ENCODE measurements around the gene COL18A1.

The COL18A1 gene

DNA sequence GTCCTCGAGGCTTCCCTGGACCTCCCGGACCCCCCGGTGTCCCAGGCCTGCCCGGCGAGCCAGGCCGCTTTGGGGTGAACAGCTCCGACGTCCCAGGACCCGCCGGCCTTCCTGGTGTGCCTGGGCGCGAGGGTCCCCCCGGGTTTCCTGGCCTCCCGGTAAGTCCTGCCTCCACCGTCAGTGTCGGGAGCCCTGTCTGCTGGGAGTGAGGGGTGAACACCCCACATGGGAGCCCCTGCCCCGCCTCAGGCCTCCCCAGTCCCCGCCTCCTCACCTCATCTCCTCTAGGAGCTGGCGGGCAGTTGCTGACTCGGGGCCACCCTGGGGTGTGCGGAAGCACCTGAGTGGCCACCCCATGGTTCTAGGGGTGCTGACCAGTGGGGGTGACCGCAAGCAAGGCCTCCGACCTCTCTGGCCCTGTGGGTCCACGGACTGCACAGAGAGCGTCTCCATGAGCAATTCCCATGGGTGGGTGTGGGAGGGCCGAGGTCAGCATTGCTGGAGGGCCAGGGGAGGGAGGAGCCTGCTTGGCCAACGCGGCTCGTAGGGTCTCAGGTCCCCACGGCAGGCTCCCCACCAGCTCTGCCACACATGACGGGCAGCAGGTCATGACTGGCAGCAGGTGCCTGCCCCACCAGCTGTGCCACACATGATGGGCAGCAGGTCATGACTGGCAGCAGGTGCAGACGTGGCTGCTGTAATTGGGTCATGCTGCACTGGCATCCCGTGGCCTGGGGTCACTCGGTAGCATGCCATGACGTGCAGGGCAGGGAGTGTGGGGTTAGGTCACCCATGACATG lies 75.9 kb downstream of the COL18A1 start:
- DNase-seq (ENCODE audit: low spot score) = no peak

DNA sequence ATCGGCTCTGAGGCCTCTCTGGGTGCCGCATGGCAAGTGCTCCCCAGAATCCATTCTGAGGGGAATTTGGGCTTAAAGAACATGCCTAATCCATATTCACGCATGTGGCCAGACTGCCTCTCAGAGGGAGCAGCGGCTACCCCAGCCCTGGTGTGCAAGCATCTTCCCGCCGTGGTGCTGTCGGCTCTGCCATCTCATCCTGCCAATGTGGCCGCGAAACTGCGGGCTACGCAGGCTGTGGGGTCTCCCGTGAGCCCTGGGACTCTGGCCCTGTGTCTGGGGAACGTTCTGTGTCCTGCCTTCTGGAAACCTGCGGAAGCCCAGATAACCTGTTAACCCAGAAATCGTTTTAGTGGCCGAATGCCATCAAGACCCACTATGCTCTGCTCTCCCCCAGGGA lies 76.6 kb downstream of the COL18A1 start:
- DNase-seq (ENCODE audit: low spot score) = no peak

DNA sequence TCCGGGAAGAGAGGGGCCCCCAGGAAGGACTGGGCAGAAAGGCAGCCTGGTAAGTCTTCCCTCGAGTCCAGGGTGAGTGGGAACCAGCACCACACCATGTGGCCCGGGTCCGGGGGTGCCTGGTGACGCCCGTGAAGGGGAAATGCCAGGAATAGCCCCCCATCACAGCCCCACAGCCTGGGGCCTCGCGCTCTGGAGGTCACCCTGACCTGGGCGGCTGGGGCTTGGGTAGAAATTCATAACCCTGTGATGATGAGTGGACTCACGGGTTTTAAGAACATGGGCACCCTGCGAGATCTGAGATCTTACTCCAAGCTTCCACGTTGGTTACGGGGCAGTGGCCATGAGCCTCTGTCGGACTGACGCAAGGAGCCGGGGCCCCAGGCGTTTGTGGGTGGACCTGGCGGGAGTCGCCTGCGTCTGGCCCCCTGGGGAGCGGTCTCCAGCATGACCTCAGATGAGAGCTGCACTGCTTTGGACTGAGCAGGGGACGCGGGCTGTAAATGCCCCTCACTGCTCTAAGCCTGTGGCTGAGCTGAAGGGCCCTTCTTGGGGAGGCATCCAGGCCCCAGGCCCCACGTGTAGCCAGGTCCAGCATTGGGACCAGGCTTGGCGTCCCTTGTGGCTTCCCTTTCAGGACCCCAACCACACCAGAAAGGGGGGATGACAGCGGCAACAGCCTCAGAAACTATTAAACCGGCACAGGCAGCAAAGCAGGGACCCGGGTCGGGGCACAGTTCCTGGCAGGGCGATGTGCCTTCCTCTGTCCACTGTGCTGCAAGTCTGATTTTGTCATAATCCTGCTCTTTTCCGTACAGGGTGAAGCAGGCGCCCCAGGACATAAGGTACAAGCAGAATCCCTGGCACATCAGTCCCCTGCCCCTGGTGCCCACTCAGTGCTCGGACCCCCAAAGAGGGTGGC lies 77.3 kb downstream of the COL18A1 start:
- no peak for DNase-seq (ENCODE audit: low spot score)

DNA sequence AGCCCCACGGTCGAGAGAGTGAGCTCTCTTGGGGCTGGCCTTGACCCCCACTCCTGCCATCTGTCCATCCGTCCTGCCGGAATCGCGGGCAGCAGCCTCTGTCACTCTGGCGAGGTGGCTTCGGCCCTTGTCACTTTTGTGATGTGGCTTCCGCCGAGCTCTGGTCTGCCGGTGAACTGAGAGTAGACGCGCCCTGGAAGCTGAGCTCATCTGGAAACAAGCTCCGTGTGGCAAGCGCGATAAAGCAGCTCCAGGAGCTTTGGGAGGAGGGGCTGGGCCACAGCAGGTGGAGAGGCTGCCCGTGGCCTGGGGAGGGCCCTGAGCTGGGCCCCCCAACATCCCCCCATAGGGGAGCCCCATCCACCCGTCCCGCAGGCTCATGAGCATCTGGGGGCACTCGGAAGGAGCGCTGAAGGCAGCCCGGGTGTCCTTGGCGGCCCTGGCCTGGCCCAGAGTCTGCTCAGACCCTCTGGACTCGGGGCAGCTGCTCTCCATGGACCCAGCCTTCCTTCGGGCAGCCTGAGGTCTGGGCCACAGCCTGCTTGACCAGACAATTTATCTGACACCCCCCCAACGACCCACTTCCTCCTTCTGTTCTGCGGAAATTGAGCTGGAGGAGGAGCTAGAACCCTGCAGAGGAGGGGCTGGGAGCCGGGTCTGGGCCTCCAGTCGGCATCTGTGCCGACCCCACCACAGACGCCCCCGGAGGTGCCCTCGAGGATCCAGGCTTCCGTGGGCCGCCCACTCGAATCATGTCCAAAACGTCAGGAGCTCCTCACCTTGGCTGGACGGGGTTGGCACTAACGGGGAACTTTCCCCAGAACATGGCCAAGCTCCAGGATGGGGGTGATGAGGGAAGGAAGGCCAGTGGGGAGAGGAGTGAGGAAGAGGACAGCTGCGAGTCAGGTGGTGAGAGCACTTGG lies 78.2 kb downstream of the COL18A1 start:
- no peak for DNase-seq (ENCODE audit: low spot score)

DNA sequence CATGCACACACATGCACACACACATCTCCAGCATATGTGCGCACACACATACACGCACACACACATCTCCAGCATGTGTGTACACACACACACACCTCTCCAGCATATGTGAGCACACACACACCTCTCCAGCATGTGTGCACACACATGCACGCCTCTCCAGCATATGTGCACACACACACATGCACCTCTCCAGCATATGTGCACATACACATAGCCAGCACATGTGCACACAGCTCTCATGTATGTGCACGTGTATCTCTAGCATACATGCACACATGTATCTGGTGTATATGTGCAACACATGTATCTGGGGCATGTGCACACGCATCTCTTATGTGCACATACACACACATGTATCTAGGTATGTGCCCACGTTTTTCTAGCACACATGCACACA lies 79.4 kb downstream of the COL18A1 start:
- DNase-seq (ENCODE audit: low spot score) = no peak

DNA sequence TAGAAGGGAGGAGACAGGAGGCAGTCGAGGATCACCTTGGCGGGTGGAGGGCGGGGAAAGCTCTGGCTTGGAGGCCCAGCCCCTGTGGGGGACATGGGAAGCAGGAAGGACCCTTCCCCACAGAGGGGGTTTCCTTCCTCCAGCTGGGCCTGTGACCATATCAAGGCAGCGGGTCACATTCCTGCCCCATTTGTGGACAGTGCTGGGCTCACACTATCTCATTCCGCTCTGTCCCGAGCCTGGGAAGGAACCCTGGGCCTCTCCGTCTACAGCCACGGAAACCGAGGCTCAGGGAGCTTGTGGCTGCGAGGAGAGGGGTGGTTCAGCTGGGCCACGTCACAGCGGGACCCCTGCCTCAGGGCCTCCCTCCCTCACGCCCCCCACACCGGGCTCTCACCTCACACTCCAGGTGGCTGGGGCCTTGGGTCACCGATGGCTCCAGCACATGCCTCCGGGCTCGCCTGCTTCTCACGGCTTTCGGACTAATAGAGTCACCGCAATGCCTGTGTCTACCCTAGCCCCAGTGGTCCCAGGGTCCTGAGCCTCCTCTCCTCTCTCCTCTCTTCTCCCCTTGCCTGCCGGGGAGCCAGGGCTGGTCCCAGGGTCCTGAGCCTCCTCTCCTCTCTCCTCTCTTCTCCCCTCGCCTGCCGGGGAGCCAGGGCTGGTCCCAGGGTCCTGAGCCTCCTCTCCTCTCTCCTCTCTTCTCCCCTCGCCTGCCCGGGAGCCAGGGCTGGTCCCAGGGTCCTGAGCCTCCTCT lies 80.9 kb downstream of the COL18A1 start:
- no peak for DNase-seq (ENCODE audit: low spot score)

DNA sequence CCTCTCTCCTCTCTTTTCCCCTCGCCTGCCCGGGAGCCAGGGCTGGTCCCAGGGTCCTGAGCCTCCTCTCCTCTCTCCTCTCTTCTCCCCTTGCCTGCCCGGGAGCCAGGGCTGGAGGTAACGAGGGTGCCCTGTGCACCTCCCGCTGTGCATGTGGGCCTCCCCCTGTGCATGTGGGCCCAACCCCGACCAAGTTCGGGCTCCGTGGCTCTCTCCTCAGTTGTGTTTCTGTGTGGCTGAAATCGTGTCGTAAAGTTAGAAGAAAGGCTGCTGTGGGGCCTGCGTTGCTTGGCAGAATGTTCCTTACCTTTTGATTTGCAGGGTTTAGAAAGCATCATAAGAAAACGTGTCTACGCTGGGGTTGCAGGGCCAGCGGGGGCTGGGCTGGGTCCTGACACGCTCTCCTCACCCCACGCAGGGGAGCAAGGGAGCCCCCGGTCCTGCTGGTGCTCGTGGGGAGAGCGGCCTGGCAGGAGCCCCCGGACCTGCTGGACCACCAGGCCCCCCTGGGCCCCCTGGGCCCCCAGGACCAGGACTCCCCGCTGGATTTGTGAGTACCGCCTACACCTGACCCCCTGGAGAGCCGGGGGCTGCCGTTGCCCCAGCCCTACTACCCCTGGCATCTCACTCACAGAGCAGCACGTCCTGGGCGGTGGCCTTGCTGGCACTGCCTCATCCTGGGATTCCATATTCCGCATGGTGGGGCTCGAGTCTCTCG lies 81.6 kb downstream of the COL18A1 start:
- DNase-seq (ENCODE audit: low spot score) = no peak

DNA sequence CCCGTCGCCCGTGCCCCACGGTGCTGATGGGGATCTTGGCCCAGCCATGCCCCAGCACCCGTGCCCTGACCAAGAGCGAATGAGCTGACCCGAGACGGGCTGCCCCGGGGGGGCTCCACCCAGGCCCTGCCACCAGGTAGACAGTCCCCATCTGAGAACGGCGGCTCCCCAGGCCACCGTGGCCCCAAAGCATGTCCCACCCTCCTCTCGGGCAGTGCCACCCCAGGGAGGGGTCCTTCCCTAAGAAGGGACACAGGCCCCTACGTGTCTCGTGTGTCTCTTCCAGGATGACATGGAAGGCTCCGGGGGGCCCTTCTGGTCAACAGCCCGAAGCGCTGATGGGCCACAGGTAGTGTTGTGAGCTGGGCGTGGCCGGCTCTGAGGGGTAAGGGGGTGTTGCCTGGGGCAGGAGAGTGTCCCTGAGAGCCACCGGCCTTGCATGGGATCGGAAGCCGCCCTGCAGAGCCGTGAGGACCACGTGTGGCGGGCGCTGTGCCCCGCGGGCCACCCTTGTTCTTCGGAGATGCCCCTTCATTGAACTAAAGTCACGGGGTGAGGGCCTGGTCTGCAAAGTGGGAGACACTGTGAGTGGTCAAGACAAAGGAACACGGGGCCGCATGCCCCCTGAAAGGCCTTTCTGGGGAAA lies 82.3 kb downstream of the COL18A1 start:
- no peak for DNase-seq (ENCODE audit: low spot score)

DNA sequence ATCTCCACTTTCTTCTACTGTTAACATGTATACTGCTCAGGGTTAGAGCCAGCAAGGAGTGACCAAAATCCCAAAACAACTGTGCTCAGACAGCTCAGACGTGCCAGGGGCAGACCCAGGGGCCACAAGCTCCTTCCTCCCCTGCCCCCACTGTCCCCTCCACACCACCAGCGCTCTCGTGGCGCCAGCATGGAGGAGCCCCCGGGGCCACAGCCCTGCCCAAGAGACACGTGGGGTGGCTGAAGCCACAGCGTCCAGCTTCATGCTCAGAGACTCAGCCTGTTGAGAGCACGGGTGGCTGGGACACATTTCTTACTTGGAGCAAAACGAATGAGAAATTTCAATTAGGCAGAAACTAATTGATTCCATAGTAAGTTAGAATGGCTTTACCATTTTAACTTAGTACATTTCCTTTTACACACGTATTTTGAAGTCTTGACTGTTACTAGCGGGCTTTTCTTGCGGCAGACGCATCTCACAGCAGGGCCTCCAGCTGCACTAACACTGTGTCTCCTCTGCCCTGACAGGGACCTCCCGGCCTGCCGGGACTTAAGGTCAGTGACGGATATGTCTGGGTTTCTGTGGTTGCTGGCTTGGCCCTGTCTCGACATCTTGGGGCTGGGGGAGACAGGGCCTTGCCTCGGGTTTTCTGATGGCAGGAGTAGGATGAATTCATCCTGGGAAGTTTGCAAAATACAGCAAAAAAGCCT lies 83.1 kb downstream of the COL18A1 start:
- DNase-seq (ENCODE audit: low spot score) = no peak

DNA sequence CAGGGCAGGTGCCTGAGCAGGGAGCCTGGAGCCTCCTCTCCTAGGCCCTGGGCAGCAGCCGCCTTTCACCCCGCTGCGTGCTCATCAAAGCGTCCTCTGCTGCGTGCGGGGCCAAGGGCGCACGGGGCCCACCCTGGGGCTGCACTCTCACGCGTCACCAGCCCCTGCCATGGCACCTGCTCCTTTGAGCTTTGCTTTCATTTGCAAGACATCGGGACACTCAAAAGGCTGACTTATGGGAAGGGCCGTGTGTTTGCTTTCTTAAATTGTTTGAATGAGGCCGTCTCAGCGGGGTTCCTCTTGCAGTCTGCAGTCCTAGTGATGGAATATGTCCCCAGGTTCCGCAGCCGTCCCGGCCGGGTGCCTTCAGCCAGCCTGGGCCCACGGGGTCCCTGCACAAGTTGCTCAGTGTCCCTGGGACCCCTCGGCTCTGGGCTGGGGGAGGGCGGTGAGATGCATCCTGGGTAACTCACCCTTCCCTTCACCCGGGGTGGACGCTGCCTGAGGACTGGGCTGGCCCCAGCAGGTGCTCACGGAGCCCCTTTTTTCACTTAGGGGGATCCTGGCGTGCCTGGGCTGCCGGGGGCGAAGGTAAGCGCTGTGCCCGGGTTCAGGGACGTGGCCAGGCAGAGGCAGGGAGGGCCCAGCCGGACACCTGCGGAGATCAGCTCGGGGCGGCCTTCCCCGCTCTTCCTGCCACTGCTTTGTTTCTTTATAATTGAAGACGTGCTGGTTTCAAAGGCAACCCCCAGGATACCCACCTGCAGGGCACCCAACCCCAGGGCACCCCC lies 84.2 kb downstream of the COL18A1 start:
- DNase-seq (ENCODE audit: low spot score) = no peak

DNA sequence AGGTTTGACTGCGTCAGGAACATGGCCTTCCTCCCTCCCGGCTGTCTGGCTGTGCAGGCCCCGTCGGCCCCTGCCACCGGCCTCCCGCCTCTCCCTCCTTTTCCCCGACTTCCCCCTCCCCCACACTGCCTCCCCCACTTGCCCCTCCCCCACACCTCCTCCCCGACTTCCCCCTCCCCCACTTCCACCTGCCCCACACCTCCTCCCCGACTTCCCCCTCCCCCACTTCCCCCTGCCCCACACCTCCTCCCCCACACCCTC lies 84.7 kb downstream of the COL18A1 start:
- no peak for DNase-seq (ENCODE audit: low spot score)

DNA sequence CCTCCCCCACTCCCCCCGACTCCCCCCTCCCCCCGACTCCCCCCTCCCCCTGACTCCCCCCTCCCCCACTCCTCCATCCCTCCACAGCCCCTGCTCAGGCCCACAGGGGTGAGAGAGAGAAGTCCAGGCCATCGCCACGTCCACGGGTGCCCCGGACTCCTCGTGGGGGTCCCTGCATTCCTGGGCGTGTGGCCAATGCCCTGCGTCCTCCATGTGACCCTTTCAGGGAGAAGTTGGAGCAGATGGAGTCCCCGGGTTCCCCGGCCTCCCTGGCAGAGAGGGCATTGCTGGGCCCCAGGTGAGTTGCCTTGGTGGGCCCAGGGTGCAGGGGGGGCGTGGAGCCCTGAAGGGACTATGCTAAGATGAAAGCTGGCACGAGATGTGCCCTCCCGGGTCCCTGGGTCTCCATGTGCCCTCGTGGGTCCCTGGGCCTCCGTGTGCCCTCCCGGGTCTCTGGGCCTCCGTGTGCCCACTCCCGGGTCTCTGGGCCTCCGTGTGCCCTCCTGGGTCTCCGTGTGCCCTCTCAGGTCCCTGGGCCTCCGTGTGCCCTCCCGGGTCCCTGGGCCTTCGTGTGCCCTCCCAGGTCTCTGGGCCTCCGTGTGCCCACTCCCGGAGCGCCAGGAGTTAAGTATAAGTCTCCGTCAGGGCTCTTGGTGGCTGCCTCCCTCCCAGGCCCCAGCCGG lies 85.2 kb downstream of the COL18A1 start:
- no peak for DNase-seq (ENCODE audit: low spot score)

DNA sequence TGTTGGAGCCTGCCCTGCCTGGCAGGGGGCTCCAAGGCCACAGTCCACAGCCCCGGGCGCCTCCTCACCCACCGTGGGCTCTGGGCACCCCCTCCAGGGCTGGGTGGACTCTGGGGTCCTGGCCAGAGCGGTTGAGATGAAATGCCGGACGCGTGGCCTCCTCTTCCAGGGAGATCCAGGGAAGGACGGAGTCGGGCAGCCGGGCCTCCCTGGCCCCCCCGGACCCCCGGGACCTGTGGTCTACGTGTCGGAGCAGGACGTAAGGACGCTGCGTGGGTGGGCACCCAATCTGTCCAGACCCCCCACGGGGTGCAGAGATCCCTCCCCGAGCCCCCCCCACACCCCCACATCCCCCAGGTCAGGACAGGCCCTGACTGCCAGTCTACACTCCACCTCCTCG lies 86.1 kb downstream of the COL18A1 start:
- no peak for DNase-seq (ENCODE audit: low spot score)

DNA sequence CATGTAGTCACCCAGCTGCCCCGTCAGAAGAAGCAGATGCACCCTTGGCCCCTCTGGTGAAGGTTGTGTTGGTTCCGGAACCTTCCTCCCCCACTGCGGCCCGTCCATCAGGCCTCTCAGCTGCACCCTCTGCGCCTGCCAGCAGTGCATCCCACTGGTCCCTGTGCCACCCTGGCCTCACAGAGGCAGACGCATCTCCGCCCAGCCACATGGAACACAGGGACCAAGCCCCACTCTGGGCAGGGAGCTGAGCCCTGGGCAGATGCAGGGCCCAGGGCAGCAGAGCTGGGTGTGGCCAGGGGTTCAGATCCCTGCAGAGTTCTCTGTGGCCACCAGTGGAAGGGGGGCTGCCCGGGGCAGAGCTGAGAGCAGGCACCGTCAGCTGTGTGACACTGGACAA lies 86.7 kb downstream of the COL18A1 start:
- DNase-seq (ENCODE audit: low spot score) = no peak

DNA sequence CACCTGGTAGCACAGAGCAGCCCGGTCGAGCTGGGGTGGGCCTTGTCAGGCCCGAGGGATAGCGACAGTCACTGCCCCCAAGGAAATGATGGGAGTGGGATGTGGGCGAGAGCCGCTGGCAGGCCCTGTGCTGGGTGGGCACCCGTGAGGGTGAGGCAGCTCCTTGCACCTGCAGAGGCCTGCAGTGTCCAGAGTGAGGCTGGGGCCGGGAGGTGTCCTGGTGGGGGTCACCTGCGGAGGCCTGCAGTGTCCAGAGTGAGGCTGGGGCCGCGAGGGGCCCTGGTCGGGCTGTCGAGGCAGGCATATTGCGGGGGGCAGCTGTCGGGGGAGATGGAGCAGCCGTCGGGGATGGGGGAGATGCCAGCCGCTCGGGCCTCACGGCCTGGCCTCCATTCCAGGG lies 87.8 kb downstream of the COL18A1 start:
- DNase-seq (ENCODE audit: low spot score) = no peak

DNA sequence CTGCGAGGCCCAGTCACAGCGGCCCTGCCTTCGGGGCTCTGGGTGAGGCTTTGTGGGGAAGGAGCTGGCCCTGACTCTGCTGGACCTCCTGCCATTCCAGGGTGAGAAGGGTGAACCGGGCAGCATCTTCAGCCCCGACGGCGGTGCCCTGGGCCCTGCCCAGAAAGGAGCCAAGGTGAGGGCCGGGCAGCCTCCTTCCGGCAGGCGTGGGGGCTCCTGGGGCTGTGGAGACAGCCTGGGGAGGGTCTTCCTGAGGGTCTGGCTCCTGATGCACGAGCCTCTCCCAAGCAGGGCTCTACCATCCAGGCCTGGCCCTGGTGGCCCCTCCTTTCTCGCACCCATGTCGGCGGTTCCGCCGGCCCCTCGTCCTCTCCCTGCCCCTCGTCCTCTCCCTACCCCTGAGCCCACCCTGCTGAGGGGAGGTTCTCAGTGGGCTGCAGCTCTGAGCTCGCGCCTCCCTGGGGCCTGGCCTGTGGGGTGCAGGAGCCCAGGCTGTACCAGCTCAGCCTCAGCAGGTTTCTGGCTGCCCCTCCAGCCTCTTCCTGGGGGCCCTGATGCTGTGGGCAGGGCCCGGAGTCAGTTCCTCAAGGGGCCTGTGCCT lies 88.5 kb downstream of the COL18A1 start:
- no peak for DNase-seq (ENCODE audit: low spot score)

DNA sequence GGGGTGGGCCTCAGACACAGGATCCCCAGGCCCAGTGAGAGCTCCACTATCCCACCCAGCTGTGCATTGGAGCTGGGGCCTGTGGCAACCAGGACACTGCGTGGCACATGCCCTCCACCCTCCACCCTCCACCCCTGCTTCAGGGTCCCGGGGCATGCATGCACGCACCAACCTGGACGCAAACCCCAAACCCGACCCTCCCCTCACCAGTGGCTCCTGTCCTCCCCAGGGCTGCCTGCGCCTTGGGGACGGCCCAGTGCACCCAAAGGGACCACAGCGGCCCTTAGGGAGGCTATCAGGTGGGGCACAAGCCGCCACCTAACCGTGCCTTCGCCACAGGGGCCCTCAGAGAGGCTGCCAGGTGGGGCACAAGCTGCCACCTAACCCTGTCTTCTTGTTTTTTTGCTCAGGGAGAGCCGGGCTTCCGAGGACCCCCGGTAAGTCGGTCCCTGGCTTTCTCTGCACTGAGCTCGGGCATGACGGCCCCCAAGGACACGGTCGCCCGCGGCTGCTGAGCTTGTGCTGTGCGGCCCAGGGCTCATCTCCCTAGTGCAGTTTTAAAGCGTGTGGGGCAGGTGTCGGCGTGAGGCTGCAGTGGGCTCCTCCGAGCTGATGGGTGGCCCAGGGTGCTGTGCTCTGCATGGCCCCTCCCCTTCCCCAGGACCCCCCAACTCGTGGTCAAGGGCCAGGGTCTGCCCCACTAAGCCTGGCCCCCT lies 89.3 kb downstream of the COL18A1 start:
- DNase-seq (ENCODE audit: low spot score) = no peak

All from LoVo (cell line).